GM19397 (cell line): Measurements from ENCODE around the gene HDGF.

Experiments
- ATAC-seq: cut with Tn5 transposase; IDR thresholded peaks from one replicate; pipeline ENCODE4 v1.9.1; 2021; ENCODE audit warnings: mild to moderate bottlenecking, moderate library complexity; ENCODE audit not compliant: unreplicated experiment

Gene HDGF

DNA sequence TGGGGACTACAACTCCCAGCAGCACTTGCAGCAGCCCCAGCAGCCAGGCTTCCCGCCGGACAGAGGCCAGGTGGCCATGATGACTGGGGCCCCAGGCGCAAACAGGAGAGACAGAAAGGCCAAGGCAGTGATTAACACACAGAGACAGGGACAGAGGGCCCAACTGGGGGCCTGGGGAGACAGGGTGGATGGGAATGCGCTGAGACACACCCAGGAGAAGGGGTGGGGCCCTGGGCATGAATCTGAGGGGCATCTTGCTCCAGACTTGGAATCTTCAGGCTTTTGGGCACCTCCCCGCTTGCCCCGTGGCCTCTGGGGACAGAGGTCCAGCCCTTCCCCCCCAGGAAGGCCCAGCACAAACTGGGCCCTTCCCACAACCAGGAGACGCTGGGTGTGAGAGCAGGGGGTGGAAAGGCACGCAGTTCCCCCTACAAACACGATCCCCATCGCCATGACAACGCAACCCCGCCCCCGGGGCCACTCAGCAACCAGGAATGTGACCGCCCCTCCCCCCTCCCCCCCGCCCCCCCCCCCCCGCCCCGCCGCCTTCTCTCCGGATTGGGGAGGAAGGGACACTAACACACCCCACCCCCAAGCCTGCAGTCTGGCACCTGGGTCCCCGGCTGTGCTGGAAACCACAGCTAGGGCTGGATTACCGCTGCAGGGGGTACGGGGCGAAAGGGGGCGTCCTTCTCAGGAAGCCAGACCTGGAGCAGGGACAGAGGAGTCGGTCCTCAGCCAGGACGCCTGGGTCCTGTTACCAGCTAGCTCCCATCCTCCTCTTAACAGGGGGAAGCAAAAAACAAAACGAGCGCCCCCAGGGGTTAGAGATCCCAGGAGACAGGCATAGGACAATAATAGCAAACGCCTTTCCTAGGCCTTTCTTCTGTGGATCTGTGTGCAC, 4.5 kb downstream of the HDGF start:
- no peak for ATAC-seq

DNA sequence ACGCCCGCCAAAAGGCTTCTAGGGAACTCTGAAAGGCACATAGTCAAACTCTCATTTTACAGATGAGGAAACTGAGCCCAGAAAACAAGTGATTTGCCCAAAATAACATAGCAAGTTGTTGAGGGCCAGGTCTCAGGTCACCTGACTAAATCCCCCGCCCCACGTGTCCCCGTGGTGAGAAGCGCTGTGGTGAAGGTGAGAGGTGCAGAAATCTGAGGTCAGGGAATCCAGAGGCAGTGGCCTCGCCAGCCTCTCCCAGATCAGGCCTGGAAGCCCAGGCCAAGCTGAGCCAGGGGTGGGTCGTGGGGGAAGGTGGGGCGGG, 5.1 kb downstream of the HDGF start:
- ATAC-seq = no peak

DNA sequence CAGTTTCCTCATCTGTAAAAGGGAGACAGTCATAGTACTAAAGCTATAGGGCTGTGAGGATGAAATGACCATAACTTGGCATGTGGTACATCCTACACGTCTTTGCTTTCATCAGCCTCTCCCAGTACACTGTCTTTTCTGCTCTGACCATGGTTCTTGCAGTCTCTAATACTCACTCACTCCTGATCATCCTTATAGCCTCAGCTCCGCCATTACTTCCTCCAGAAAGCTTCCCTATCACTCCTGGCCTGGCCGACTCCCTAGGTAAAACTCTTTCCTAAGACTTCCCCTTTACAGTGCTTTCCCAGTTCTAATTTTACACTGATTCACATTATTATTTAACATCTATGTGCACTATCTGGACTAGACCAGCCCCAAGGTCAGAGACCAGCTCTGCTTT, 5.6 kb downstream of the HDGF start:
- ATAC-seq = no peak

DNA sequence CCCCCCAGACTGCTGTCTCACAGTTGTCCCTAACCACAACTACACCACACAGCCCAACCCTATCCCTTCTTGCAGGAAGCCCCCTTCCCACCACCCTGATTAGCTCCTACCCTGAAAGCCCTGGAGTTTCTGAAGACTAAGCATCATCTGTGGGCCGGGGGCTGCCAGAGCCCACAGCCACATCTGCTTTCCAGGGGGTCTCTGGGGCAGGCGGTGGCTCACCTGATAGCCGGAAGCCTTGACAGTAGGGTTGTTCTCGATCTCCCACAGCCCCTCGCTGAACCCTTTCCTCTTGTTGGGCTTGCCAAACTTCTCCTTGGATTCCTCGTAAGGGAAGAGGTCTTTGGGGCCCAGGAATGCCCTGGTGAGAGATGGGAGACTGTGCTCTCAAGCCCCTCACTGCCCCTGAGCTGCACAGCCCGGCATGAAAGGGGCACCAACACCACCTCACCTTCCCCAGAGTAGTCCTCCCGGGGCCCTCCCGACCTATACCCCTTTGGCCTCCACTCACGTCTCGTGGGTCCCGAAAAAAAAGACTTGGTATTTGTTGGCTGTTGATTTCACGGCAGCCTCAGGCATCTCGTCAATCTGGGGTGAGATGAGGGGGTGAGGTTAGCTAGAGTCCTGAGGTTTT, 6.6 kb downstream of the HDGF start:
- no peak for ATAC-seq

DNA sequence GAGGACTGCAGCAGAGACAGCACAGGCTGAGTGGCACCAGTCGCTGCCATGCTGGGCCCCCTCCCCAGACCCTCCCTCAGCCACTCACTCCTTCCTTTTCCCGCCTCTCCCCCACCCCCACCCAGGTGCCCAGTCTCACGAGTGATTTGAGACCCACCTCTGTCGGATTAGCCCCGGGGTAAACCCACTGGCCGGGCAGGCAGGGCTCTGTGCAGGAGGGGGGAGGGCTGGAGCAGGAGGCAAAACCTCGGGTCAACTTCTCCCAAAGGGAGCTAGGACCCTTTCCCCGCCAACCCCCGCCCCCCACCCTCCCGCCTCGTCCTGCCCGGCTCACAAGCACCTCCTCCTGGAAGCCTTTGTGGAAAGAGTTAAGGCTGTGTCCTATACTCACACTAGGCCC, 7.1 kb downstream of the HDGF start:
- ATAC-seq = no peak

DNA sequence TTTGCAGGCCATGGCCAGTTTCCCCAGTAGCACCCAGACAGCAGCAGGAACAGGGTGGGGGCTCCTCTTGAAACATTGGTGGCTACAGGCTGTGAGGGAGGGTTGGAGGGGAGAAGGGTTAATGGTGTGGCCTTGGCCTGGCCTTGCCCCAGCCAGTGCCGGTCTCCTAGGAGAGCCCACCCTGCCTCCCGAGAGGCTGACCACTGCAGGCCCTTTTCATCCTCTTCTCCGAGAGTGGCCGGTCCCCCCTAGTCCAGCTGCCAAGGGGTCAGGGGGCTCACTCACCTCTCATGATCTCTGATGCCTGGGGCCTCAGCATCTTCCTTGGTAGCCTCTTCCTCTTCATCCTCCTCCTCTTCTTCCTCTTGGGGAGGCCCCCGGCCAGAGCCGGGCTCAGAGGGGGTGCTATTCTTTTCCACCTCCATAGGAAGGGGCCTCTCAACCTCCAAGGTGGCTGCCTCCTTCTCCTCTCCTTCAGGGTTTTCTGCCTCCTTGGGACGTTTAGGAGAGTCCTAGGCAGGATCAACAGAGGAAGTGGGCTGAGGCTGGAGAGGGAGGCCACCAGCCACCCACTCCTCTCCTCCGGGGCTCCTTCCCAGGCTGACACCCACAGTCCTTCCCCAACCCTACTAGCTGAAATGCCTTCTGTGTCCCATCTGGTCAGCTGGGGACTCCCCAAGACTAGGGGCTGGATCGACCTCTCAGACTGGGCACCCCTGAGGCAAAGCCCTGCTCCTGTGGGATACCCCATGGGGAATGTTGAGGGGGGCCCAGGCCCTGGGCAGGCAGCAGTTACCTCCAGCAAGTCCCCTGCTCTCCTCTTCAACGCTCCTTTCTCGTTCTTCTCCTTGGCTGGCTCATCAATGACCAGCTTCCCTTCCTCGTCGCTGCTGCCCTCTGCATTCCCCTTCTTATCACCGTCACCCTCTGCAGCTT, 7.8 kb downstream of the HDGF start:
- no peak for ATAC-seq

DNA sequence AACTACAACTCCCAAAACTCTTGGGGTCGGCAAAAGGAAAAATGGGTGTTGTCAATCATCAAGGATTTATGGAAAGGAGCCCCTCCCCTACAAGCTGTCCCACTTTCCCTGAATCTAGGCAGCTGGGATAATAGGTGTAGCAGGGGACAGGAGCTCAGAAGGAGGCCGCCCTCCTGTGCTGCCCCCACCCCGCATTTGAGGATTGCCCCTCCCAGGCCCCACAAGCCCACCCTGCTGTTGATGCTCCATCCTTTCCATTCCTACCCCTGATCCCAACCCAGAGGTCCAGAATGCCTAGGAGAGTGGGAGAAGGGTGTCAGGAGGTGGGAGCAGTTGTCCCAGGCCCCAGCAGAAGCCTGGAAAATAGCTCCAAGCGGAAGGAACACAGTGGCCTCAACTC, 8.7 kb downstream of the HDGF start:
- ATAC-seq = no peak

DNA sequence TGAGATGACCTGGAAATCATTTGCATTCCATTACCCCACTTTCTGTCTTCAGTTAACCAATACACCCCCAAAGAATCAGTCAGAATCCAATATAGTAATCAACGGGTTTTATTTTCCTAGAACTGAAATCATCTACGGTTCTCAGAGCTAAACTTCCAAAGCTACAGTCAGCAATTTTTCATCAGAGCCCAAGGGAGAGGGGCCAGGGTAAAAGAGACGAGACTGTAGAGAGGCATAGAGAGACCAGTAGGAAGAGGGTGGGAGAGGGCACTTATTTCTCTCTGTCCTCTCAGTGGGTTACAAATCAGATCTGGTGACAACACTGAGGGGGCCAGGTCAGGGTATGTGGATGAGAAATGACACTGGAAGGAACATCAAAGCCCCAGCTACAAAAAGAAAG, 9.5 kb downstream of the HDGF start:
- no peak for ATAC-seq

DNA sequence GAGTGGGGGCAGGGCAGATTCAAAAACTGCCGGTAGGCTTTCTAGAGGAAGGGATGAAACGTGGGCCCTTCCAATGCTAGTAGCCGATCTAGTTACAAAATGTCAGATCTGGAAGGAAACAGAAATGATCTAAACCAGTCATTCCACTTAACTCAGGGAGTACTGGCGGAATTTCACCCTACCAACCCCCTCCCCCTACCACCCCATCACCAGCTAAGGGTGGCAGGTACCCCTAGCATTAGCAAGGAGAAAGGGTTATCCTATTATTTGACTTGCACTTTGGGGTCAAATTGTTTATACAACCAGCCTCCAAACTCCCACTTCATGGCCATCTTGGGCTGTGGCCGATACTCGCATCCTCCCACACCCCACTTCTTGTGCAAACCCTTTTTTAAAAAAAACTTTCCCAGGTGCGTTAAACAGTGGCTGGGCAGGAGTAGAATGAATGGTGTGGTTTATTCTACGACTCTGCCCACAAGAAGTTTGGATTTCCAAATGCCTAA, 9.9 kb downstream of the HDGF start:
- no peak for ATAC-seq

DNA sequence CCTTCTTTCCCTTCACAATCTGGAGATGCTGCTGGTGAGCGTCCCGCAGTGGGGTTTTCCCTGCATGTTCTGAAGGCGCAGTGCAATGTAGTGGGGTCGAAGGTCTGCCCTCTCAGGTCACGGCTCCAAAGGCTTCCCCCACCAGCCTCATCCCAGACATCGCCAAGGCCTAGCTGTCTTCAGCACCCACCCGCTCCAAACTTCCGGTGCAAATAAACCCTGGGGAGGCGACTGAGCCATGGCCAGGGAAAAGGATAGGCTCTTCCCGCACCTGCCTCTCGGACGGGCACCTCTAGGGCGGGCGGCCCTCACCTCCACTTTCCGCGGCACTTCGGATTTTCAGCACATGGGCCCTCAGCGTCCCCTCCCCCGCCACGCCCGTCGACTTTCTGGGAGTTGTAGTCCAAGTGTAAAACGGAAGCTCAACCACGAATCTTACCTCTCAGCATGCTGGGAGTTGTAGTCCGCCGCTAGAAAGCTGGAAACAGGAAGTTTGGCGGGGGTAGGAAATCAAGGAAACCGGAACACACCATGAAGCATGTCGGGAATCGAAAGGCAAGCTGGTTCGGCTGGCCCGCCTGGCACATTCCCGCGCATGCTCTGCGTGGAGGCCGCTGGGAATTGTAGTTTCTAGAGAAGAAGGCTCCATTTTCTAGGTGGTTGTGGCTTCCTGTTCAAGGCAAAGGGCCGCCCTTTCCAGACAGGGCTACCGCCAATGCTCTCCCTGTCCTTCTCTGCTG, 10.6 kb downstream of the HDGF start, which contains the start of gene MRPL24:
Gene MRPL24, minus strand, starts transcription at position 348 of the 740 bp plus-strand sequence. CDS start 2,384 bp downstream, outside the sequence.
- peak; percentile 87 for ATAC-seq

DNA sequence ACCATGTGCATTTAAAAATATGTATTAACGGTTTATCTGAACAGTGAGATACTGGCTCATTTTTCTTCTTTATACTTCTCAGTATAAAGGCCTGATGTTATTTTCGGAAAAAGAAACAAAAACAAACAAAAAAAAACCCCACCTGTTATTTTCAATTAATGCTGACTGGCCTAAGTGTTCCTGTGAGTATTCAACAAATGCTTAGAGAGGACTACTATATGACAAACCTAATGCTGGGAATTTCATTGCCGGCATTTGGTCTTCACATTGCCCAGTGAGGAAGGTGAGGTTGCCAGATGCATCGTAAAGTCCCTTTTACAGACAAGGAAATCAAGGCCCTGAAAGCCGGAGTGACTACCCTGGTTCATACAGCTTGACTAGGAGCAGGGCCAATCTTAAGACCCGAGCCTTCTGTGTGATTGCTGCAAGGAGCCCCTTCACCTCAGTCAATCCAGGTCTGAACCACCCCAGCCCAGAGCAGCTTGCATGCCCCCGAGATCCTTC, 11.2 kb downstream of the HDGF start:
- no peak for ATAC-seq

DNA sequence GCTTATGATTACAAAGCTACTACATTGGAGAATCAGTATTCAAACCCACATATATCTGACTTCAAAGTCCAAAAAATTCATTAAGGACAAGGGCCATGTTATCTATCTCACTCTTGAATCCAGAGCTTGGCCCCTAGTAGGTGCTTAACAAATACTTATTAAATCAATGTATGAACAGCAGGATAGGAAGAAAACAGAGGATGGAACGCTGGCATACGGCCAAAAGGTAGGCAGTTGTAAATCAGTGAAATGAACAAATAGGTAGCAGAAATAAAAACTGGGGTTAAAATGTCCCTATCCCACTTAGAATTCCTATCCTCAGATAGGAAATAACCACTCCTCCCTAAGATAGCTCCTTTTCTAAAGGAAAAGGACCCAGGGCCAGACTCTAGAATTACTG, 12.6 kb downstream of the HDGF start:
- ATAC-seq = no peak

DNA sequence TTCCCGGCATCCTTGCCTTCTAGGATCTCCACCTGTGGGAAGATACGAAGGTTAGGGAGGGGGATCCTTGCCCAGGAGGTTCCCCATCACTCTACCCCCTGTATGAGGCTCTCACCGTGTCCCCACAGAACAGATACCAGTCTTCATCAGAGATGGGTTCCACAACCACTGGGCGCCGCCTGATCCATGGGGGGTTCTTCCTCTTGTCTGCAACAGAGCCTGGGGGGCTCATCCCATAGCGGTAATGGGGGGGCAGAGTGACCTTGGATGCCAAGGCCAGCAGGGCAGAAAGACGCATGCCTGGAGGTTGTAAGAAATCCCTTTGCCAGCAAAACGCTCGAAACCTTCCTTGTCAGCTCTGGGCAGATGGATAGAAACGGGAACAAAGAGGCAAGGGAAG, 13.1 kb downstream of the HDGF start:
- no peak for ATAC-seq

DNA sequence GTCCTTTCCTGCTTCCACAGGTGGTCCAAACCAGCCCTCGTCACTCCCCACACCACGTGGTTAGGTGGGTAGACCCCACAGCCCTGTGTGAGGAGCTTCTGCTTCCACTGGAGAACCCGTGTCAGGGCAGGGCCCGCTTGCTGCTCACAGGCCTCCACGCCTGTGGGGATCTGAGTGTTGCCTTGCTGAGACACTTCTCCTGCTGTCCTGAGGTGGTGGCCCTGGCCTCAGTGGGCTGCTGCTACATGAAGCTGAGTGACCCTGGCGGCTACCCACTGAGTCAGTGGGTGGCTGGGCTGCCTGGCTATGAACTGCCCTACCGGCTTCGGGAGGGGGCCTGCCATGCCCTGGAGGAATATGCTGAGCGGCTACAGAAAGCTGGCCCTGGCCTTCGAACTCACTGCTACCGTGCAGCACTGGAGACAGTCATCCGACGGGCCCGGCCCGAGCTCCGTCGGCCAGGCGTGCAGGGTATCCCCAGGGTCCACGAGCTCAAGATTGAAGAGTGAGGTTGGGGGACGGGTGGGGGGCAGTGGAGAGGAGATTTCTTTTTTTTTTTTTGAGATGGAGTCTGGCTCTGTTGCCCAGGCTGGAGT, 17.4 kb downstream of the HDGF start:
- no peak for ATAC-seq

DNA sequence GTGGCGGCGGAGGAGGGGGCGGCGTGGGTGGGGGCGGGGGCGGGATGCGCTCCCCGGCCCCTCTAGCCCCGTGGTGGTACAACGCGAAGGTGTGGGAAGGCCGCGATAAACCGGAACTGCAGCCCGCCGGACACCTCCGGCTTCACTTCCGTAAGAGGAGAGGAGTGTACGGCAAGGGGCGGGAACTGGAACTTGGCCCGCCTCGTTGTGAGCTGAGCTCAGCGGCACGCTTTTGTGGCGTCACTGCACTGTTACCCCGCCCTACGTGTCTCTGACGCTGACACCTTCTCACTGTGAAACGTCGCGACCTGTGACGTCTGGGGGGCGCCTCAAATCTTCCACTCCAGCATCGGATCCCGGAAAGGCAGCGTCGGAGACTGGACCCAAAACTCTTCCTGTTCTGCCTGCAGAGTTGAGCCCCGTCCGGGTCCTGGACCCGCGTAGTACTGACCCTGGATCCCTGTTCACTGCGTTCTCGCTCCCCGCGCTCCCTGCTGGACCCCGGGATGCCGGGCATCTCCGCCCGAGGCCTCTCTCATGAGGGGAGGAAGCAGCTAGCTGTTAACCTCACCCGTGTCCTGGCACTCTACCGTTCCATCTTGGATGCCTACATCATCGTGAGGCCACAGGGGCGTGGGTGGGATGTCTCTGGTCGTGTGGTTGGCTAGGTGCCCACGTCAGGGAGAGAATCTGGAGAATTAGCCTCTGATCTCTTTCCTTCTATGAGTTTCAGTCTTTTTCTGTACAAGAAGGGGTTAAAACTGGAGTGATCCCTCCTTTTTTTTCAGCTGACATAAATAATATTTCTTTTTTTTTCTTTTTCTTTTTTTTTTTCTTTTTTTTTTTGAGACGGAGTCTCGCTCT, 22.6 kb downstream of the HDGF start, which contains the start of gene ISG20L2:
Gene ISG20L2, minus strand, starts transcription at position 168 of the 864 bp plus-strand sequence. CDS start 1,114 bp downstream, outside the sequence.
- peak; percentile 90 for ATAC-seq

DNA sequence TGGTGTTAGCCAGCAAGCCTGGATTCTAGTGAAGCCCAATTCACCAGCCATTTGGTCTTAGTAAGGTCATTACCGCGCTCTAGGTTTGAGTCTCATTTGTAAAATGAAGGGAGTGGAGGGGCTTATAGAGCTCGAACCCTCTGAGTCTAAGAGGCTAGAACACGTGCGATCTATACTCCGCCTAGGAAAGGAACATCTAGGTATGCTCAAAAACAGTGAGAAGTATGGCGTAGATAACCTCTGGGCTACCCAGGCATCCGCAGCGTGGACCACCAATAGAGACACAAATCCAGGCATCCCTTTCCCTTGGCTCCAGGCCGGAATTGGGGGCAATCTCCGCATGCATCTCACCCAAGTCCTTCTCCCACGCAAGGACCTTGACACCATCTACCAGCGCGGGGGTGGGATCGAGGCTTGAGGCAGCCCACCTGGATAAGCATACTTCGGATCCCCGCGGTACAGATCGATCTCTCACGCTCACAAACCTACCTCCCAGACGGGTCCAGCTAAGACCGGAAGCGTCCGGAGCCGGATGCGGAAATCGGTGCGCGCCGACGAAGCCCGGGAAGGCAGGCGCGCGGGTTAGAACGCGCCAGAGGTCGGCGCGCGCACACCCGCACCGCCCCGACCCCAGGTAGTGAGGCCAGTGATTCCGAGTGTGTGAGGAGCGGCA, 23.4 kb downstream of the HDGF start, which contains the start of gene METTL25B:
Gene METTL25B, plus strand, starts transcription at position 544 of the 673 bp plus-strand sequence. CDS start 636 bp downstream, outside the sequence.
- peak; percentile 54 for ATAC-seq

DNA sequence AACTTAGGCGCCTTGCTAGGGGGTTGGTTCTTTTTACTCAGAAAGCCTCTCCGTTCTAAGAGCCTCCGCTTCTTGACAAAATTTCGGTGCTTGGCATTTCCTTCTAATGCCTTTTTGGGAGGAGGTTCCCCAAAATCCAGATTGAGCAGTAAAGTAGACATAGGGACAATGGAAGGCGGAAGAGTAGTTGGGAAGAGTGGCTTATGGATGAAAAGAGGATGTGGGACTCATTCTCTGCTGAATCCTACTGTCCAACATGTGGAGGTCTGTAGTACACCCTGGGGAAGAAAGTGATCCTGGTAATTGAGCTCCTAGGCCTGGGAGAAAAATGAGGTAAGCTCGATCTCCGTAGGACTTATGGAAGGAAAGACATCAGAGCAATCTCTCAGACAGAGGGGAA, 24.0 kb downstream of the HDGF start:
- ATAC-seq = no peak
